K562 (cell line): ENCODE data around the gene TRERF1. TPM values are rescaled to one million over a fixed set of nuclear protein-coding genes. Genes with fewer than 3 reads are reported as not detected.

Experiments
- AFF1 ChIP-seq, 2 experiments: fragments of 450-650 bp; IDR thresholded peaks; 2 replicates each; pipeline ENCODE4 v1.6.1; 2018; ENCODE audit warnings: mild to moderate bottlenecking in 2 of 2, low read depth in 1 of 2; ENCODE audit not compliant: partially characterized antibody in 2 of 2
- BCL6 ChIP-seq: fragments of 250-450 bp; sonication (Bioruptor Pico); IDR thresholded peaks from 2 replicates; pipeline ENCODE4 v1.4.0; 2020
- CXXC5 ChIP-seq: fragments of 250-450 bp; sonication (Bioruptor Pico); IDR thresholded peaks from 2 replicates; pipeline ENCODE4 v1.8.0; 2022; ENCODE audit warnings: inconsistent platforms, mild to moderate bottlenecking, moderate library complexity
- HDAC1 ChIP-seq, 2 experiments: fragments of 450-650 bp; IDR thresholded peaks; 2 replicates each; pipeline ENCODE4 v1.6.1; 2016 to 2017; ENCODE audit warnings: inconsistent platforms in 1 of 2, mild to moderate bottlenecking in 1 of 2, moderate library complexity in 1 of 2
- HDAC3 ChIP-seq: fragments of 450-650 bp; IDR thresholded peaks from 2 replicates; pipeline ENCODE4 v1.6.1; 2018; ENCODE audit warnings: borderline replicate concordance, mild to moderate bottlenecking, moderate library complexity; ENCODE audit not compliant: partially characterized antibody
- JUNB ChIP-seq: fragments of 450-650 bp; formaldehyde crosslinking; conservative IDR thresholded peaks from 2 replicates; pipeline ENCODE4 v1.4.0; 2020; ENCODE audit warnings: mild to moderate bottlenecking
- MITF ChIP-seq: IDR thresholded peaks from 2 replicates; pipeline ENCODE4 v1.6.1; 2014; ENCODE audit warnings: antibody characterized with exemption
- RCOR1 ChIP-seq, 2 experiments: IDR thresholded peaks; 2 replicates each; pipeline ENCODE4 v1.6.1; 2012; ENCODE audit warnings: low read depth in 2 of 2, low read length in 2 of 2, borderline replicate concordance in 1 of 2, improper control_type of control experiment in 1 of 2
- SRF ChIP-seq, 2 experiments: fragments of 250-450, 450-650 bp in 1 of 2; sonication (Bioruptor Pico) in 1 of 2; sonication (generic) in 1 of 2; formaldehyde crosslinking; IDR thresholded peaks; 2 replicates each; pipeline versions ENCODE4 v1.5.0 to v1.5.1; 2020 to 2022; ENCODE audit warnings: mild to moderate bottlenecking in 1 of 2, missing genetic modification reagents in 1 of 2
- TOE1 ChIP-seq, 2 experiments: fragments of 450-650 bp in 1 of 2; sonication (generic) in 1 of 2; formaldehyde crosslinking in 1 of 2; IDR thresholded peaks; 2 replicates each; pipeline versions ENCODE4 v1.7.1 to v1.8.0; 2016 to 2022; ENCODE audit warnings: borderline replicate concordance in 2 of 2, mild to moderate bottlenecking in 2 of 2, antibody characterized with exemption in 1 of 2, inconsistent platforms in 1 of 2, low read depth in 1 of 2, missing genetic modification reagents in 1 of 2, moderate library complexity in 1 of 2
- ZNF212 ChIP-seq: fragments of 450-650 bp; formaldehyde crosslinking; IDR thresholded peaks from 2 replicates; pipeline ENCODE4 v1.4.0; 2020; ENCODE audit warnings: mild to moderate bottlenecking
- ZSCAN32 ChIP-seq: fragments of 450-650 bp; formaldehyde crosslinking; IDR thresholded peaks from 2 replicates; pipeline ENCODE4 v1.4.0; 2020; ENCODE audit warnings: mild to moderate bottlenecking, moderate library complexity
- polyA plus RNA-seq, 8 experiments: library from polyadenylated mRNA; depleted of rRNA in 4 of 8; stranded (reverse) in 5 of 8; unstranded in 3 of 8; fragments of >200 nt; fragmentation: Nextera tagmentation in 2 of 8; fragmentation: Illumina TruSeq in 1 of 8; extraction: Ambion mirVana in 2 of 8; extraction: Trizol in 1 of 8; gene quantifications; 2 replicates each; pipeline versions ENCODE4 v1.2.1 to v1.2.3, GENCODE V29; 2011 to 2014; ENCODE audit warnings: inconsistent platforms in 1 of 8, missing spikeins in 1 of 8
- total RNA-seq, 7 experiments: library from RNA; depleted of rRNA in 6 of 7; stranded (reverse); fragments of >200 nt in 6 of 7; fragmentation: Illumina TruSeq in 2 of 7; extraction: Trizol in 2 of 7; gene quantifications; 2 replicates each; pipeline versions ENCODE4 v1.2.1 to v1.2.3, GENCODE V29; 2011 to 2021; ENCODE audit warnings: low replicate concordance in 1 of 7
- TF ChIP-seq, protein P1 (sequence below): sonication (generic); formaldehyde crosslinking; IDR thresholded peaks from 2 replicates; pipeline ENCODE4 v1.8.0; 2023; ENCODE audit warnings: mild to moderate bottlenecking, missing genetic modification reagents

TRERF1 gene
- total and polyA plus RNA-seq, 9 of the 15 experiments (the other 6 are each of a cell fraction or from before 2014, with no cell fraction given) = 0.04 to 0.20 (median 0.07) TPM; not detected in 3

GRCh38 chr6:42224222-42225028, 227.3 kb downstream of the TRERF1 start (continued):
- peak in 1 of 2 experiments; percentile 80 for TF ChIP-seq AFF1 (IDR thresholded peaks at IDR 0.05; ENCODE audit: low read depth in 1 of 2, partially characterized antibody in 2 of 2)
- TF ChIP-seq JUNB = no peak
- no peak for TF ChIP-seq BCL6 (CRISPR knock-in tag)
- TF ChIP-seq RCOR1 (IDR thresholded peaks at IDR 0.05; ENCODE audit: borderline replicate concordance in 1 of 2, low read depth in 2 of 2, low read length in 2 of 2) = peak in 1 of 2 experiments; percentile 54; a peak in 1 of 4 replicates
- peak; percentile 63; the same call in 1 of the 2 replicates for TF ChIP-seq ZSCAN32
- 0 out of 2 replicates have a peak, but pooled peaks have one; percentile 24 for TF ChIP-seq MITF
- peak; percentile 17; the same call in 1 of the 2 replicates for TF ChIP-seq TOE1 (IDR thresholded peaks at IDR 0.05; ENCODE audit: borderline replicate concordance)
- TF ChIP-seq TOE1 (CRISPR knock-in tag; IDR thresholded peaks at IDR 0.05; ENCODE audit: borderline replicate concordance, low read depth) = no peak
- TF ChIP-seq, protein P1, sequence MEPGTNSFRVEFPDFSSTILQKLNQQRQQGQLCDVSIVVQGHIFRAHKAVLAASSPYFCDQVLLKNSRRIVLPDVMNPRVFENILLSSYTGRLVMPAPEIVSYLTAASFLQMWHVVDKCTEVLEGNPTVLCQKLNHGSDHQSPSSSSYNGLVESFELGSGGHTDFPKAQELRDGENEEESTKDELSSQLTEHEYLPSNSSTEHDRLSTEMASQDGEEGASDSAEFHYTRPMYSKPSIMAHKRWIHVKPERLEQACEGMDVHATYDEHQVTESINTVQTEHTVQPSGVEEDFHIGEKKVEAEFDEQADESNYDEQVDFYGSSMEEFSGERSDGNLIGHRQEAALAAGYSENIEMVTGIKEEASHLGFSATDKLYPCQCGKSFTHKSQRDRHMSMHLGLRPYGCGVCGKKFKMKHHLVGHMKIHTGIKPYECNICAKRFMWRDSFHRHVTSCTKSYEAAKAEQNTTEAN (CRISPR knock-in tag) = no peak
- TF ChIP-seq SRF (CRISPR knock-in tag; IDR thresholded peaks at IDR 0.05) = no peak
- peak; percentile 30 for TF ChIP-seq HDAC3
- TF ChIP-seq CXXC5 (CRISPR knock-in tag) = no peak
- TF ChIP-seq ZNF212 (CRISPR knock-in tag) = no peak
- 0 out of 4 replicates have a peak, but pooled peaks of 1 of the 2 experiments have one; percentile 37 for TF ChIP-seq HDAC1 (IDR thresholded peaks at IDR 0.05)
